ENCODE measurements around the gene MACROD2.

Gene MACROD2

GRCh38 chr20:14291502-14291901 is 296.2 kb downstream of the MACROD2 start:
- TF ChIP-seq Cebpa-rat (IDR thresholded peaks at IDR 0.05) = no peak
- Histone ChIP-seq H3K4me1 (no peaks in the 10 kb centered on the region), H3K4me2 (no peak overlapping the region), H3K27ac (no peak overlapping the region), H3K9me3 (no peaks in the 10 kb centered on the region), H4K20me1 (no peaks in the 10 kb centered on the region), H3K9ac (no peak overlapping the region), H3K36me3 (no peaks in the 10 kb centered on the region), H3K27me3 (no peaks in the 10 kb centered on the region), H3K4me3 (no peak overlapping the region)

- H3K27me3 ChIP-seq = no peaks in the 10 kb centered on the region
- no peak overlapping the region for H3K4me3 ChIP-seq
- no peak for TF ChIP-seq Cebpa-rat (IDR thresholded peaks at IDR 0.05)
- H3K9me3 ChIP-seq = no peaks in the 10 kb centered on the region
- H3K9ac ChIP-seq = no peak overlapping the region
- no peak overlapping the region for H3K4me2 ChIP-seq
- H3K27ac ChIP-seq = no peak overlapping the region
- no peaks in the 10 kb centered on the region for H3K4me1 ChIP-seq
- H4K20me1 ChIP-seq = no peaks in the 10 kb centered on the region
- H3K36me3 ChIP-seq = no peaks in the 10 kb centered on the region
Observed at GRCh38 chr20:14295238-14295637, 299.9 kb downstream of the MACROD2 start.

GRCh38 chr20:14295770-14296309 is 300.5 kb downstream of the MACROD2 start:
- Histone ChIP-seq H3K36me3 (no peaks in the 10 kb centered on the region), H3K9ac (no peak overlapping the region), H3K4me2 (no peak overlapping the region), H3K9me3 (no peaks in the 10 kb centered on the region), H3K27ac (no peak overlapping the region), H3K4me1 (no peaks in the 10 kb centered on the region), H4K20me1 (no peaks in the 10 kb centered on the region), H3K27me3 (no peaks in the 10 kb centered on the region), H3K4me3 (no peak overlapping the region)
- no peak for TF ChIP-seq Cebpa-rat (IDR thresholded peaks at IDR 0.05)

DNA sequence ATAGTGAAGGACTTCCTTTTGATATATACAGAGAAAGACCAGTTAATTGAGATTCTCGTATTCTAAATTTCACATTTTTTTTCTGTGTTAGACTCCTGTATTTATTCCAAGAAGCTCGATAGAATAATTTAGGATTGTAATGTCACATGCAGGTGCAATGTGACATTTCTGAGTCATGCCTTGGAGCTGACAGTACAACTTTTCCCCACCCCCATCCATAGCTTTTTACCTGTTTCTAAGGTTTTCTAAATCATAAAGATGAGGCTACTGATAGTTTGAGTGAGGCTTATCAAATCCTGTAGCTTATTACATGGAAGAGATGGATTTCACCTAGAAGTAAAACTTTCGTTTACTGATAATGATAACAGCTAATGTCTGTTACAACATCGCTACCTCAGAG is 304.5 kb downstream of the MACROD2 start:
- TF ChIP-seq Cebpa-rat (IDR thresholded peaks at IDR 0.05) = no peak
- H3K9me3 ChIP-seq = no peaks in the 10 kb centered on the region
- no peak overlapping the region for H3K4me2 ChIP-seq
- no peaks in the 10 kb centered on the region for H3K36me3 ChIP-seq
- no peak overlapping the region for H3K27ac ChIP-seq
- H3K9ac ChIP-seq = no peak overlapping the region
- H3K27me3 ChIP-seq = no peaks in the 10 kb centered on the region
- H4K20me1 ChIP-seq = no peaks in the 10 kb centered on the region
- H3K4me3 ChIP-seq = no peak overlapping the region
- no peaks in the 10 kb centered on the region for H3K4me1 ChIP-seq

DNA sequence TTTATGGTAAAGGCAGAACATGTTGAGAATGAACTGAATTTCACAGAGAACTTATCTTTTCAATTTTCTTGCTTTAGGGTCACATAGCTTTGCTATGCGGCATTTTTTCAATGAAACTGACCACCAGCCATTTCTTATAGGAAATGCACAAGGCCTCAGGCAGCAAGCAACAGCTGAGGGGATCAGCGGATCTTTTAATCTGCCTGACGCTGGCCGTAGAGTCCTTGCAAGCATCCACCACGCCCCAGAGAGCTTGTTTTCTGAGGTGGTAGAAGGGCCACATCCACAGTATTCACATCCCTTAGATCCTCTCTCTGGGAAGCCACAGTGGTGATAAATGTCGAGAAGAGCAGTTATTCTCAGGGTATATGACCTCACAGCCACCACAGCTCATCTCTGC is 307.8 kb downstream of the MACROD2 start:
- no peaks in the 10 kb centered on the region for H3K4me1 ChIP-seq
- no peak overlapping the region for H3K4me3 ChIP-seq
- H3K9ac ChIP-seq = no peak overlapping the region
- no peaks in the 10 kb centered on the region for H4K20me1 ChIP-seq
- H3K4me2 ChIP-seq = no peak overlapping the region
- H3K36me3 ChIP-seq = no peaks in the 10 kb centered on the region
- no peaks in the 10 kb centered on the region for H3K27me3 ChIP-seq
- H3K27ac ChIP-seq = no peak overlapping the region
- no peak for TF ChIP-seq Cebpa-rat (IDR thresholded peaks at IDR 0.05)
- H3K9me3 ChIP-seq = no peaks in the 10 kb centered on the region

- TF ChIP-seq Cebpa-rat (IDR thresholded peaks at IDR 0.05) = no peak
- no peak overlapping the region for H3K9ac ChIP-seq
Observed at GRCh38 chr20:14303651-14304050, 308.3 kb downstream of the MACROD2 start.

GRCh38 chr20:14304472-14304871 is 309.2 kb downstream of the MACROD2 start:
- H3K36me3 ChIP-seq = no peaks in the 10 kb centered on the region
- no peak overlapping the region for H3K9ac ChIP-seq
- no peaks in the 10 kb centered on the region for H3K4me1 ChIP-seq
- no peaks in the 10 kb centered on the region for H3K9me3 ChIP-seq
- TF ChIP-seq Cebpa-rat (IDR thresholded peaks at IDR 0.05) = no peak
- H3K27me3 ChIP-seq = no peaks in the 10 kb centered on the region
- H3K4me2 ChIP-seq = no peak overlapping the region
- H4K20me1 ChIP-seq = no peaks in the 10 kb centered on the region
- no peak overlapping the region for H3K27ac ChIP-seq
- no peak overlapping the region for H3K4me3 ChIP-seq

More at GRCh38 chr20:14303651-14304050, 308.3 kb downstream of the MACROD2 start:
- Histone ChIP-seq H4K20me1 (no peaks in the 10 kb centered on the region), H3K27ac (no peak overlapping the region), H3K36me3 (no peaks in the 10 kb centered on the region), H3K4me2 (no peak overlapping the region), H3K4me3 (no peak overlapping the region), H3K9me3 (no peaks in the 10 kb centered on the region), H3K4me1 (no peaks in the 10 kb centered on the region), H3K27me3 (no peaks in the 10 kb centered on the region)

DNA sequence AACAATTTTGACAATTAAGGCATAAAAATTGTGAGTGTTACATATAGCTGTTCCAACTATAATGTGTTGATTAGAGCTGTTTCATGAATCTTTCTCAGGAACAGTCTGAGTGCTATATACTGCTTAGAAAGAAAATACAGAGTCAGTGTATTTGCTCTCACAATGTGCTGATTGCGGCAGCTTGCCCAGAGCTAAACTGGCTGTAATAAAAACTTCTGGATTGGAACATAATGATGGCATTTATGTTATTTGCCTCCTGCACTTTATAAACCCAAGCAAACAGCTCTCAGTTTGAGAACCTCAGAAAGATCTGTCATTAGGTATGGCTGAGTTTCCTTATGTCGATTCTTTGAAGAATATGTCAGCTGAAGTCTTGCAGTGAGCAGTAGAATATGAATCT is 312.6 kb downstream of the MACROD2 start:
- Histone ChIP-seq H3K4me3 (no peak overlapping the region), H4K20me1 (no peaks in the 10 kb centered on the region), H3K9ac (no peak overlapping the region), H3K27ac (no peak overlapping the region), H3K36me3 (no peaks in the 10 kb centered on the region), H3K4me1 (no peaks in the 10 kb centered on the region), H3K4me2 (no peak overlapping the region), H3K9me3 (no peaks in the 10 kb centered on the region), H3K27me3 (no peaks in the 10 kb centered on the region)
- TF ChIP-seq Cebpa-rat (IDR thresholded peaks at IDR 0.05) = no peak

DNA sequence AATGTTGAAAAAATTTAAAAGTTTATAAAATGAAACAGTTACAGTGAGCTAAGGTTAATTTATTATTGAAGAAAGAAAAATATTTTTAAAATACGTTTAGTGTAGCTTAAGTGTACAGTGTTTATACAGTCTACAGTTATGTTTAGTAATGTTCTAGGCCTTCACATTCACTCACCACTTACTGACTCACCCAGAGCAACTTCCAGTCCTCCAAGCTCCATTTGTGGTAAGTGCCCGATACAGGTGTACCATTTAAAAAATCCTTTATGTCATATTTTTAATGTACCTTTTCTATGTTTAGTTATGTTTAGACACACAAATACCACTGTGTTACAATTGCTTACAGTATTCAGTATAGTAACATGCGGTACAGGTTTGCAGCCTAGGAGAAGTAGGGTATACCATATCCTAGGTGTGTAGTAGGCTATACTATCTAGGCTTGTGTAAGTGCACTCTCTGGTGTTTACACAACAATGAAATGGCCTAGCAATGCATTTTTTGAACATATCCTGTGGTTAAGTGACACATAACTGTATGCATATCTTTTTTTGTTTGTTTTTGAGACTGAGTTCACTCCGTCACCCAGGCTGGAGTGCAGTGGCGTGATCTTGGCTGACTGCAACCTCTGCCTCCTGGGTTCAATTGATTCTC is 315.8 kb downstream of the MACROD2 start:
- no peaks in the 10 kb centered on the region for H3K4me1 ChIP-seq
- no peaks in the 10 kb centered on the region for H3K27me3 ChIP-seq
- H3K9me3 ChIP-seq = no peaks in the 10 kb centered on the region
- no peak overlapping the region for H3K27ac ChIP-seq
- no peaks in the 10 kb centered on the region for H4K20me1 ChIP-seq
- H3K9ac ChIP-seq = no peak overlapping the region
- no peak overlapping the region for H3K4me3 ChIP-seq
- H3K36me3 ChIP-seq = no peaks in the 10 kb centered on the region
- no peak for TF ChIP-seq Cebpa-rat (IDR thresholded peaks at IDR 0.05)
- H3K4me2 ChIP-seq = no peak overlapping the region

- H3K36me3 ChIP-seq = no peaks in the 10 kb centered on the region
- H3K4me2 ChIP-seq = no peak overlapping the region
- no peak overlapping the region for H3K27ac ChIP-seq
- H3K9me3 ChIP-seq = no peaks in the 10 kb centered on the region
- no peaks in the 10 kb centered on the region for H4K20me1 ChIP-seq
- H3K27me3 ChIP-seq = no peaks in the 10 kb centered on the region
- no peak for TF ChIP-seq Cebpa-rat (IDR thresholded peaks at IDR 0.05)
- no peak overlapping the region for H3K4me3 ChIP-seq
- no peak overlapping the region for H3K9ac ChIP-seq
- no peaks in the 10 kb centered on the region for H3K4me1 ChIP-seq
Observed at GRCh38 chr20:14312001-14312400, 316.7 kb downstream of the MACROD2 start.

Data from BLaER1 (cell line).